HepG2 (cell line): Measurements from ENCODE around the gene NXPH1. TPM values are rescaled to one million over a fixed set of nuclear protein-coding genes. Genes with fewer than 3 reads are reported as not detected.
A peak's percentile ranks its signal among the peaks of the same experiment; 100 is the strongest.

ENCODE experiments used
- ATAC-seq: fragments of 200-7000 bp; cut with Tn5 transposase; 3 replicates; pipeline ENCODE4 v1.9.1; 2020; ENCODE audit warnings: mild to moderate bottlenecking, moderate library complexity
- BruUV-seq: library from RNA; stranded (reverse); fragments of 400-500 nt; replicated peaks from 2 replicates; lab custom pipeline; 2021; lab: Mats Ljungman, UMichigan
- CTCF ChIA-PET: fragments of 300-600 bp; formaldehyde crosslinking; extraction: SDS; loops from one replicate; lab custom pipeline; 2021; ENCODE audit warnings: low total read pairs, inconsistent platforms, low intra/inter-chr PET ratio; lab: Yijun Ruan, JAX
- POLR2A ChIA-PET: fragments of 350-600 bp; sonication (Branson Sonifier 250); formaldehyde crosslinking; loops from one replicate; lab custom pipeline; 2020; ENCODE audit warnings: antibody characterized with exemption, inconsistent platforms; lab: Yijun Ruan, JAX
- DNase-seq: peaks from one replicate; pipeline ENCODE4 v3.0.0-alpha.2; 2015; ENCODE audit warnings: low spot score
- FAIRE-seq: peaks from 3 replicates; lab custom pipeline; 2011; peaks lifted over from hg19 to GRCh38; lab: Jason Lieb, UNC
- H2AFZ ChIP-seq: one replicate; pipeline ENCODE4 v1.6.1; 2011; ENCODE audit warnings: low read length, inconsistent platforms
- H3K27ac ChIP-seq: fragments of 300-600 bp; 3 replicates; pipeline ENCODE4 v1.8.0; 2011; ENCODE audit warnings: mixed run types, mild to moderate bottlenecking, mixed read lengths, low read length, inconsistent platforms; ENCODE audit not compliant: insufficient read depth; ENCODE audit errors: extremely low read length
- H3K27me3 ChIP-seq, 2 experiments: fragments of 200-600 bp in 1 of 2; 2 replicates in 1 of 2; 3 replicates in 1 of 2; pipeline versions ENCODE4 v1.6.0 to v1.8.0; 2011; ENCODE audit warnings: low read length in 2 of 2, mild to moderate bottlenecking in 2 of 2, moderate library complexity in 2 of 2, inconsistent platforms in 1 of 2; ENCODE audit not compliant: insufficient read depth in 2 of 2, control insufficient read depth in 1 of 2
- H3K36me3 ChIP-seq, 2 experiments: fragments of 200-600 bp in 1 of 2; replicated peaks in 1 of 2; 2 replicates in 1 of 2; 3 replicates in 1 of 2; pipeline versions ENCODE4 v1.5.1 to v1.8.0; 2011; ENCODE audit warnings: low read length in 2 of 2, inconsistent platforms in 1 of 2; ENCODE audit not compliant: insufficient read depth in 2 of 2, control insufficient read depth in 1 of 2
- H3K4me1 ChIP-seq: 2 replicates; pipeline ENCODE4 v1.5.1; 2012; ENCODE audit warnings: low read length, inconsistent platforms; ENCODE audit not compliant: insufficient read depth
- H3K4me2 ChIP-seq: 2 replicates; pipeline ENCODE4 v1.6.0; 2011; ENCODE audit warnings: low read depth, low read length, inconsistent platforms
- H3K4me3 ChIP-seq, 3 experiments: fragments of 200-600 bp in 1 of 3; sonication (generic), shearing (Covaris generic) in 1 of 3; replicated peaks in 1 of 3; 2 replicates each; pipeline ENCODE4 v1.5.1; 2011 to 2016; ENCODE audit warnings: low read length in 3 of 3, inconsistent platforms in 2 of 3, low read depth in 2 of 3, mild to moderate bottlenecking in 2 of 3, control low read depth in 1 of 3, mixed read lengths in 1 of 3; ENCODE audit not compliant: insufficient read depth in 1 of 3
- H3K79me2 ChIP-seq: one replicate; pipeline ENCODE4 v1.6.1; 2011; ENCODE audit warnings: low read length, inconsistent platforms; ENCODE audit not compliant: insufficient read depth
- H3K9ac ChIP-seq: 2 replicates; pipeline ENCODE4 v1.6.0; 2011; ENCODE audit warnings: mild to moderate bottlenecking, low read depth, low read length, inconsistent platforms; ENCODE audit not compliant: insufficient read depth
- H3K9me3 ChIP-seq: 2 replicates; pipeline ENCODE4 v1.5.1; 2012; ENCODE audit warnings: mild to moderate bottlenecking, low read length
- H4K20me1 ChIP-seq: 2 replicates; pipeline ENCODE4 v1.6.0; 2011; ENCODE audit warnings: inconsistent platforms, mild to moderate bottlenecking, low read length, moderate library complexity; ENCODE audit not compliant: insufficient read depth
- CC2D1A ChIP-seq: sonication (generic); formaldehyde crosslinking; IDR thresholded peaks from 2 replicates; pipeline ENCODE4 v1.8.1; 2023; ENCODE audit warnings: mild to moderate bottlenecking, missing genetic modification reagents
- CEBPB ChIP-seq: IDR thresholded peaks from 2 replicates; pipeline ENCODE4 v1.6.1; 2011; ENCODE audit warnings: low read depth, low read length, improper control_type of control experiment, borderline replicate concordance
- HES4 ChIP-seq: sonication (generic); formaldehyde crosslinking; IDR thresholded peaks from 2 replicates; pipeline ENCODE4 v1.9.0; 2021; ENCODE audit warnings: mild to moderate bottlenecking, missing genetic modification reagents, borderline replicate concordance
- MAF1 ChIP-seq: sonication (generic); formaldehyde crosslinking; IDR thresholded peaks from 2 replicates; pipeline ENCODE4 v1.5.0; 2020; ENCODE audit warnings: missing genetic modification reagents, borderline replicate concordance
- MAFF ChIP-seq: IDR thresholded peaks from 2 replicates; pipeline ENCODE4 v1.6.1; 2011; ENCODE audit warnings: low read depth, low read length, improper control_type of control experiment
- MAFK ChIP-seq, 2 experiments: IDR thresholded peaks in 1 of 2; conservative IDR thresholded peaks in 1 of 2; 2 replicates each; pipeline ENCODE4 v1.6.1; 2011; ENCODE audit warnings: improper control_type of control experiment in 2 of 2, low read length in 2 of 2
- PHF8 ChIP-seq: sonication (generic); formaldehyde crosslinking; IDR thresholded peaks from 2 replicates; pipeline ENCODE4 v1.5.0; 2020; ENCODE audit warnings: missing genetic modification reagents
- WGBS: methylation state at CpG from one replicate; pipeline ENCODE4 v1.1.6; 2017; ENCODE audit warnings: low lambda C conversion rate; 5-methylcytosine and 5-hydroxymethylcytosine counted together
- in situ Hi-C: cut with HindIII; loops from 2 replicates; pipeline ENCODE4 v1.10.0; 2017; ENCODE audit warnings: low pct_unique_long_range_greater_than_20kb; ENCODE audit not compliant: extremely low pct_ligation_motif_present
- intact Hi-C: fragments of 100-400 bp; cut with micrococcal nuclease; formaldehyde crosslinking; loops from one replicate; pipeline ENCODE4 v1.10.0; 2022; ENCODE audit not compliant: unreplicated experiment
- polyA plus RNA-seq, 8 experiments: library from polyadenylated mRNA; depleted of rRNA in 3 of 8; stranded (reverse) in 7 of 8; unstranded in 1 of 8; fragments of >200 nt; fragmentation: Illumina TruSeq in 4 of 8; extraction: Trizol in 4 of 8; gene quantifications; 2 replicates each; pipeline versions ENCODE4 v1.2.1 to v1.2.3, GENCODE V29; 2011 to 2016; ENCODE audit warnings: low read depth in 4 of 8, missing spikeins in 1 of 8, mixed read lengths in 1 of 8; ENCODE audit not compliant: insufficient read depth in 1 of 8
- total RNA-seq, 5 experiments: library from RNA; depleted of rRNA; stranded (reverse); fragments of >200 nt; fragmentation: Illumina TruSeq; extraction: Trizol; gene quantifications; 2 replicates each; pipeline ENCODE4 v1.2.3, GENCODE V29; 2016; ENCODE audit warnings: low read depth in 1 of 5
- TF ChIP-seq, protein P1 (sequence below): sonication (generic); formaldehyde crosslinking; IDR thresholded peaks from 2 replicates; pipeline ENCODE4 v1.4.0; 2020; ENCODE audit warnings: missing genetic modification reagents, borderline replicate concordance
- TF ChIP-seq, protein P2 (sequence below): sonication (generic); formaldehyde crosslinking; IDR thresholded peaks from 2 replicates; pipeline ENCODE4 v1.5.0; 2020; ENCODE audit warnings: mild to moderate bottlenecking, missing genetic modification reagents

Gene NXPH1
- total and polyA plus RNA-seq, 2 of the 13 experiments (the other 11 are each of a cell fraction or from before 2014, with no cell fraction given): not detected

GRCh38 chr7:8594115-8594514 is 160.7 kb downstream of the NXPH1 start (continued):
- TF ChIP-seq CC2D1A (CRISPR knock-in tag) (no peak), MAF1 (CRISPR knock-in tag) (no peak), PHF8 (CRISPR knock-in tag) (no peak)
- TF ChIP-seq, protein P1, sequence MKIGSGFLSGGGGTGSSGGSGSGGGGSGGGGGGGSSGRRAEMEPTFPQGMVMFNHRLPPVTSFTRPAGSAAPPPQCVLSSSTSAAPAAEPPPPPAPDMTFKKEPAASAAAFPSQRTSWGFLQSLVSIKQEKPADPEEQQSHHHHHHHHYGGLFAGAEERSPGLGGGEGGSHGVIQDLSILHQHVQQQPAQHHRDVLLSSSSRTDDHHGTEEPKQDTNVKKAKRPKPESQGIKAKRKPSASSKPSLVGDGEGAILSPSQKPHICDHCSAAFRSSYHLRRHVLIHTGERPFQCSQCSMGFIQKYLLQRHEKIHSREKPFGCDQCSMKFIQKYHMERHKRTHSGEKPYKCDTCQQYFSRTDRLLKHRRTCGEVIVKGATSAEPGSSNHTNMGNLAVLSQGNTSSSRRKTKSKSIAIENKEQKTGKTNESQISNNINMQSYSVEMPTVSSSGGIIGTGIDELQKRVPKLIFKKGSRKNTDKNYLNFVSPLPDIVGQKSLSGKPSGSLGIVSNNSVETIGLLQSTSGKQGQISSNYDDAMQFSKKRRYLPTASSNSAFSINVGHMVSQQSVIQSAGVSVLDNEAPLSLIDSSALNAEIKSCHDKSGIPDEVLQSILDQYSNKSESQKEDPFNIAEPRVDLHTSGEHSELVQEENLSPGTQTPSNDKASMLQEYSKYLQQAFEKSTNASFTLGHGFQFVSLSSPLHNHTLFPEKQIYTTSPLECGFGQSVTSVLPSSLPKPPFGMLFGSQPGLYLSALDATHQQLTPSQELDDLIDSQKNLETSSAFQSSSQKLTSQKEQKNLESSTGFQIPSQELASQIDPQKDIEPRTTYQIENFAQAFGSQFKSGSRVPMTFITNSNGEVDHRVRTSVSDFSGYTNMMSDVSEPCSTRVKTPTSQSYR (CRISPR knock-in tag): no peak

DNA sequence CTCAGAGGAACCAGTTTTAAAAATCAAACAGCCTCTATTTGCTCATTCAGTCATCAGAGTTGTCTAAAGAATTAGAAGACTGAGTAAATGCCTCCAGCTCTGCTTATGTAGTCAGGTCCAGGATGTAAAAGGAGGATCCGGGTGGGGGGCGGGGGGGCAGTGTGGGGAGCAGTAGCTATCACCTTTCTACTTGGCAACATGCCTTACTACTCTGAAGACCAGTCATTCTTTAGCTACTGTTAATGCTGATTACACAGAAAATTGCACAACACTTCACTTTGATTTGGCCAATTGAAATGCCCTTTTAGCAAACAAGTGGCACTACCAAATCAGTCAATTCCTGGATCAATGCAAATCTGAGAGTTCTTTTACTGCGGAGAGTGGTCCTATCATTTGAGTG is 164.2 kb downstream of the NXPH1 start:
- in situ Hi-C loops (no loop called here), intact Hi-C loops (no loop called here)
- WGBS: 35% methylated on average over 3 of the region's 3 CpGs
- H3K4me3 ChIP-seq: no peak overlapping the region
- no peak overlapping the region for H2AFZ ChIP-seq
- 0 out of 4 replicates have a peak, but pooled peaks have one; percentile 6 to 17 for TF ChIP-seq MAFK (conservative IDR thresholded peaks at IDR 0.05 in 1 of 2, IDR thresholded peaks at IDR 0.05 in 1 of 2; ENCODE audit: low read length in 2 of 2)
- no peak for TF ChIP-seq HES4 (CRISPR knock-in tag)
- 0 out of 2 replicates have a peak, but pooled peaks have one; percentile 15 for TF ChIP-seq MAFF
- TF ChIP-seq, protein P2, sequence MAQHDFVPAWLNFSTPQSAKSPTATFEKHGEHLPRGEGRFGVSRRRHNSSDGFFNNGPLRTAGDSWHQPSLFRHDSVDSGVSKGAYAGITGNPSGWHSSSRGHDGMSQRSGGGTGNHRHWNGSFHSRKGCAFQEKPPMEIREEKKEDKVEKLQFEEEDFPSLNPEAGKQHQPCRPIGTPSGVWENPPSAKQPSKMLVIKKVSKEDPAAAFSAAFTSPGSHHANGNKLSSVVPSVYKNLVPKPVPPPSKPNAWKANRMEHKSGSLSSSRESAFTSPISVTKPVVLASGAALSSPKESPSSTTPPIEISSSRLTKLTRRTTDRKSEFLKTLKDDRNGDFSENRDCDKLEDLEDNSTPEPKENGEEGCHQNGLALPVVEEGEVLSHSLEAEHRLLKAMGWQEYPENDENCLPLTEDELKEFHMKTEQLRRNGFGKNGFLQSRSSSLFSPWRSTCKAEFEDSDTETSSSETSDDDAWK (CRISPR knock-in tag): no peak
- TF ChIP-seq CEBPB: peak; percentile 17; the same call in 1 of the 2 replicates
- POLR2A ChIA-PET: no interaction called here
- H3K9me3 ChIP-seq: no peaks in the 10 kb centered on the region
- H3K27ac ChIP-seq: no peak overlapping the region
- CTCF ChIA-PET: no interaction called here
- H4K20me1 ChIP-seq: no peaks in the 10 kb centered on the region
- H3K36me3 ChIP-seq: no peaks in the 10 kb centered on the region
- DNase-seq (no peak), FAIRE-seq (no peak), ATAC-seq (no peak)
- H3K4me1 ChIP-seq: no peaks in the 10 kb centered on the region
- no peak overlapping the region for H3K4me2 ChIP-seq
- H3K79me2 ChIP-seq: no peaks in the 10 kb centered on the region
- H3K27me3 ChIP-seq: no peaks in the 10 kb centered on the region
- BruUV-seq: no TSS peak
- H3K9ac ChIP-seq: no peak overlapping the region
